Testis (tissue), 3 donors: ENCODE data around the gene ZNF222. TPM values are rescaled to one million over a fixed set of nuclear protein-coding genes. Genes with fewer than 3 reads are reported as not detected.
A peak's percentile ranks its signal among the peaks of the same experiment; 100 is the strongest.

ENCODE experiments used
- DNase-seq: peaks from one replicate; pipeline ENCODE4 v3.0.0-alpha.2; 2019
- H3K27ac ChIP-seq, 2 donors: fragments of 200-600 bp; sonication (generic); one replicate each; pipeline ENCODE4 v1.5.1; 2019
- H3K27me3 ChIP-seq: fragments of 200-600 bp; sonication (generic); one replicate; pipeline ENCODE4 v1.5.1; 2019
- H3K36me3 ChIP-seq: fragments of 200-600 bp; sonication (generic); one replicate; pipeline ENCODE4 v1.5.1; 2017; ENCODE audit warnings: low read depth; ENCODE audit errors: missing control alignments
- H3K4me1 ChIP-seq: fragments of 200-600 bp; sonication (generic); one replicate; pipeline ENCODE4 v1.5.1; 2019
- H3K4me3 ChIP-seq, 2 donors: fragments of 200-600 bp; sonication (generic); one replicate each; pipeline ENCODE4 v1.5.1; 2017 to 2019
- H3K9me3 ChIP-seq: fragments of 200-600 bp; sonication (generic); one replicate; pipeline ENCODE4 v1.5.1; 2017
- CTCF ChIP-seq, 3 experiments: fragments of 450-650 bp in 2 of 3; fragments of 200-600 bp in 1 of 3; sonication (generic) in 1 of 3; IDR thresholded peaks; one replicate each; pipeline ENCODE4 v1.5.1; 2016 to 2019; ENCODE audit warnings: antibody characterized with exemption in 3 of 3, mild to moderate bottlenecking in 2 of 3, moderate library complexity in 1 of 3
- POLR2A ChIP-seq: fragments of 450-650 bp; IDR thresholded peaks from one replicate; pipeline ENCODE4 v1.6.1; 2017; ENCODE audit warnings: antibody characterized with exemption, mild to moderate bottlenecking, moderate library complexity
- WGBS, 2 donors: methylation state at CpG; one replicate each; pipeline ENCODE4 v1.1.5; 2018; 5-methylcytosine and 5-hydroxymethylcytosine counted together
- intact Hi-C: fragments of 100-400 bp; cut with DNase I; formaldehyde crosslinking; loops from one replicate; pipeline ENCODE4 v1.15.1; 2023; ENCODE audit warnings: low total_unique reads
- polyA plus RNA-seq: library from polyadenylated mRNA; stranded (reverse); fragments of 350-450 nt; fragmentation: Illumina TruSeq; extraction: RNeasy Lipid Tissue Mini Kit (QIAGEN cat#74804); gene quantifications from one replicate; pipeline ENCODE4 v1.2.3, GENCODE V29; 2014; ENCODE audit warnings: low read depth, low replicate concordance; ENCODE audit not compliant: insufficient read depth
- total RNA-seq, 2 donors: library from RNA; depleted of rRNA; stranded (reverse); fragments of >200 nt; gene quantifications; one replicate each; pipeline ENCODE4 v1.2.3, GENCODE V29; 2016

ZNF222 gene
- total and polyA plus RNA-seq, 3 donors from 2014 or later = 4.2 to 15.4 (median 6.5) TPM

GRCh38 chr19:44061038-44061437 is 35.9 kb downstream of the ZNF222 start:
- H3K36me3 ChIP-seq = no peaks in the 10 kb centered on the region
- H3K4me1 ChIP-seq = no peaks in the 10 kb centered on the region
- TF ChIP-seq CTCF (IDR thresholded peaks at IDR 0.05) (no peak), POLR2A (no peak)
- no peaks in the 10 kb centered on the region for H3K27me3 ChIP-seq
- WGBS, 2 donors = 100% methylated on average over 1 of the region's 1 CpG
- no peaks in the 10 kb centered on the region for H3K9me3 ChIP-seq
- no peak overlapping the region for H3K27ac ChIP-seq
- DNase-seq = no peak
- intact Hi-C loops = no loop called here
- no peak overlapping the region for H3K4me3 ChIP-seq

- H3K4me1 ChIP-seq = no peaks in the 10 kb centered on the region
- H3K9me3 ChIP-seq = no peaks in the 10 kb centered on the region
- H3K36me3 ChIP-seq = no peaks in the 10 kb centered on the region
- no peak for DNase-seq
- H3K27me3 ChIP-seq = no peaks in the 10 kb centered on the region
- no peak for TF ChIP-seq CTCF (IDR thresholded peaks at IDR 0.05)
- no peak for TF ChIP-seq POLR2A
- intact Hi-C loops = no loop called here
- WGBS, 2 donors = 63 to 65% methylated on average over 3 of the region's 3 CpGs
- no peak overlapping the region for H3K27ac ChIP-seq
- no peak overlapping the region for H3K4me3 ChIP-seq
These were observed 41.1 kb downstream of the ZNF222 start for GRCh38 chr19:44066305-44066704.

- H3K27ac ChIP-seq = no peak overlapping the region
- WGBS, 2 donors = 88 to 90% methylated on average over 1 of the region's 1 CpG
- DNase-seq = no peak
- H3K4me3 ChIP-seq = no peak overlapping the region
- no peaks in the 10 kb centered on the region for H3K36me3 ChIP-seq
- TF ChIP-seq CTCF (IDR thresholded peaks at IDR 0.05) (no peak), POLR2A (no peak)
- H3K9me3 ChIP-seq = no peaks in the 10 kb centered on the region
- intact Hi-C loops = no loop called here
- no peaks in the 10 kb centered on the region for H3K27me3 ChIP-seq
- no peaks in the 10 kb centered on the region for H3K4me1 ChIP-seq
These were observed 44.2 kb downstream of the ZNF222 start for GRCh38 chr19:44069415-44069814.

- intact Hi-C loops = no loop called here
- DNase-seq = peak; percentile 95
- TF ChIP-seq POLR2A (no peak), CTCF (IDR thresholded peaks at IDR 0.05) (no peak)
- H3K4me3 ChIP-seq = peak within 1 kb of the TSS; percentile 59 to 71
- WGBS, 2 donors = 0% methylated on average over 27 to 40 of the region's 40 CpGs
- no peaks in the 10 kb centered on the region for H3K36me3 ChIP-seq
- H3K27me3 ChIP-seq = no peaks in the 10 kb centered on the region
- no peaks in the 10 kb centered on the region for H3K4me1 ChIP-seq
- no peaks in the 10 kb centered on the region for H3K9me3 ChIP-seq
- H3K27ac ChIP-seq = peak within 1 kb of the TSS in 1 of 2 donors; percentile 23
These were observed 46.8 kb downstream of the ZNF222 start, which contains the start of gene ZNF284 for GRCh38 chr19:44071824-44072542. ZNF284 (plus strand) TSS chr19:44072159; CDS start chr19:44076390, 4,231 bp downstream.
